B cell (primary cell): Measurements from ENCODE around the gene DAZAP1. TPM values are rescaled to one million over a fixed set of nuclear protein-coding genes. Genes with fewer than 3 reads are reported as not detected.
A peak's percentile ranks its signal among the peaks of the same experiment; 100 is the strongest.

Source experiments
- ATAC-seq: fragments of 200-7000 bp; cut with Tn5 transposase; one replicate; pipeline ENCODE4 v1.10.0; 2021; ENCODE audit warnings: low read depth, mild to moderate bottlenecking, moderate number of reproducible peaks, moderate library complexity
- CTCF ChIA-PET: fragments of 350-600 bp; sonication (Branson Sonifier 250); formaldehyde crosslinking; loops from one replicate; lab custom pipeline; 2021; ENCODE audit warnings: antibody characterized with exemption, inconsistent platforms; lab: Charles Lee
- POLR2A ChIA-PET: fragments of 350-600 bp; sonication (Branson Sonifier 250); formaldehyde crosslinking; loops from one replicate; lab custom pipeline; 2021; ENCODE audit warnings: antibody characterized with exemption; lab: Charles Lee
- DNase-seq: peaks from one replicate; pipeline ENCODE4 v3.0.0; 2013
- H2AFZ ChIP-seq: 2 replicates; pipeline ENCODE4 v1.6.1; 2012; ENCODE audit warnings: mild to moderate bottlenecking, low read depth, low read length; ENCODE audit not compliant: insufficient read depth, poor library complexity, severe bottlenecking
- H3K27ac ChIP-seq, 2 donors: 1 replicate in 1 of 2; 2 replicates in 1 of 2; pipeline ENCODE4 v1.5.1; 2012 to 2013; ENCODE audit warnings: low read length in 2 of 2, mild to moderate bottlenecking in 2 of 2, moderate library complexity in 1 of 2
- H3K27me3 ChIP-seq, 4 experiments: fragments of 200-600 bp in 1 of 4; sonication (generic) in 1 of 4; replicated peaks in 1 of 4; 1 replicate in 2 of 4; 2 replicates in 2 of 4; pipeline versions ENCODE4 v1.6.1 to v1.7.0; 2013 to 2016; ENCODE audit warnings: low read length in 3 of 4, mild to moderate bottlenecking in 2 of 4, mixed read lengths in 1 of 4, moderate library complexity in 1 of 4; ENCODE audit not compliant: insufficient read depth in 4 of 4, control insufficient read depth in 3 of 4; ENCODE audit errors: control extremely low read depth in 1 of 4
- H3K36me3 ChIP-seq, 2 experiments: replicated peaks in 1 of 2; 1 replicate in 1 of 2; 2 replicates in 1 of 2; pipeline versions ENCODE4 v1.6.1 to v1.7.1; 2013; ENCODE audit warnings: low read length in 1 of 2; ENCODE audit not compliant: insufficient read depth in 2 of 2, control insufficient read depth in 1 of 2; ENCODE audit errors: control extremely low read depth in 1 of 2, extremely low read depth in 1 of 2
- H3K4me1 ChIP-seq, 2 donors: fragments of 200-600 bp in 1 of 2; sonication (generic) in 1 of 2; 1 replicate in 1 of 2; 2 replicates in 1 of 2; pipeline versions ENCODE4 v1.5.1 to v1.6.1; 2013 to 2017; ENCODE audit warnings: low read length in 2 of 2; ENCODE audit not compliant: control insufficient read depth in 2 of 2, insufficient read depth in 2 of 2
- H3K4me2 ChIP-seq: replicated peaks from 2 replicates; pipeline ENCODE3; 2012; ENCODE audit warnings: mild to moderate bottlenecking, low read depth, low read length; ENCODE audit not compliant: poor library complexity, severe bottlenecking
- H3K4me3 ChIP-seq, 5 experiments: fragments of 200-600 bp in 1 of 5; sonication (generic) in 1 of 5; 1 replicate in 3 of 5; 2 replicates in 2 of 5; pipeline versions ENCODE4 v1.5.1 to v1.7.0; 2011 to 2016; ENCODE audit warnings: low read length in 4 of 5, mild to moderate bottlenecking in 4 of 5, low read depth in 2 of 5, control low read depth in 1 of 5, moderate library complexity in 1 of 5; ENCODE audit not compliant: insufficient read depth in 1 of 5; ENCODE audit errors: control extremely low read depth in 1 of 5, extremely low read depth in 1 of 5
- H3K79me2 ChIP-seq: fragments of 200-600 bp; sonication (generic); one replicate; pipeline ENCODE4 v1.6.0; 2016; ENCODE audit warnings: low read length; ENCODE audit not compliant: control insufficient read depth, insufficient read depth
- H3K9ac ChIP-seq: fragments of 200-600 bp; sonication (generic); 2 replicates; pipeline ENCODE4 v1.6.1; 2017; ENCODE audit warnings: mild to moderate bottlenecking, low read length, moderate library complexity
- H3K9me3 ChIP-seq, 3 donors: one replicate each; pipeline versions ENCODE4 v1.6.1 to v1.7.1; 2013; ENCODE audit warnings: low read length in 2 of 3; ENCODE audit not compliant: control insufficient read depth in 2 of 3, insufficient read depth in 1 of 3; ENCODE audit errors: control extremely low read depth in 1 of 3
- H4K20me1 ChIP-seq: 2 replicates; pipeline ENCODE4 v1.6.0; 2012; ENCODE audit warnings: mild to moderate bottlenecking, low read length; ENCODE audit not compliant: insufficient read depth, control insufficient read depth, poor library complexity, severe bottlenecking
- H3K27ac Mint-ChIP-seq: one replicate; pipeline ENCODE4 v1.8.0; 2021; ENCODE audit warnings: mixed read lengths
- H3K27me3 Mint-ChIP-seq: one replicate; pipeline ENCODE4 v1.8.0; 2021; ENCODE audit warnings: mixed read lengths
- H3K4me1 Mint-ChIP-seq: one replicate; pipeline ENCODE4 v1.8.0; 2021; ENCODE audit warnings: mixed read lengths
- H3K4me3 Mint-ChIP-seq: one replicate; pipeline ENCODE4 v1.8.0; 2021; ENCODE audit warnings: mixed read lengths
- H3K9me3 Mint-ChIP-seq: one replicate; pipeline ENCODE4 v1.8.0; 2022; ENCODE audit warnings: mixed read lengths; ENCODE audit not compliant: insufficient read depth
- CTCF ChIP-seq: fragments of 200-600 bp; IDR thresholded peaks from one replicate; pipeline ENCODE4 v1.8.0; 2022; ENCODE audit warnings: antibody characterized with exemption, mild to moderate bottlenecking
- EZH2 ChIP-seq: IDR thresholded peaks from 2 replicates; pipeline ENCODE4 v1.6.1; 2012; ENCODE audit warnings: borderline replicate concordance, low read depth, mild to moderate bottlenecking, moderate library complexity, low read length; ENCODE audit not compliant: insufficient read depth, poor library complexity, severe bottlenecking
- WGBS: methylation state at CpG from one replicate; pipeline ENCODE4 v1.1.5; 2013; ENCODE audit warnings: missing lambda C conversion rate; ENCODE audit not compliant: insufficient coverage; 5-methylcytosine and 5-hydroxymethylcytosine counted together
- intact Hi-C: fragments of 100-400 bp; cut with micrococcal nuclease; formaldehyde crosslinking; loops from one replicate; pipeline ENCODE4 v1.10.0; 2022
- polyA plus RNA-seq: library from polyadenylated mRNA; depleted of rRNA; stranded (reverse); fragments of >200 nt; gene quantifications from 2 replicates; pipeline ENCODE4 v1.2.3, GENCODE V29; 2012
- total RNA-seq, 2 donors: library from RNA; stranded (reverse); fragments of 120-200 nt in 1 of 2; gene quantifications; 1 replicate in 1 of 2; 2 replicates in 1 of 2; pipeline versions ENCODE4 v1.2.3 to v1.2.4, GENCODE V29; 2013 to 2022

DAZAP1 gene
- total and polyA plus RNA-seq, 2 donors (not counting 1 experiment from before 2014, with no cell fraction given): 54.8 to 125 TPM

GRCh38 chr19:1450735-1451731, 43.6 kb downstream of the DAZAP1 start:
- Mint-ChIP-seq H3K27ac (no peak overlapping the region), H3K9me3 (no peaks in the 10 kb centered on the region), H3K27me3 (peaks cover 49% of the 10 kb centered on the region), H3K4me1 (peaks cover 34% of the 10 kb centered on the region), H3K4me3 (peak overlapping the region; percentile 33)
- Histone ChIP-seq H3K27me3 (peaks cover 0 to 84% (median 56%) of the 10 kb centered on the region in 4 experiments), H3K27ac (no peak overlapping the region), H3K36me3 (no peaks in the 10 kb centered on the region), H3K4me3 (no peak overlapping the region), H3K4me2 (no peak overlapping the region), H3K4me1 (peaks cover 35 to 44% of the 10 kb centered on the region in 2 donors), H3K79me2 (no peaks in the 10 kb centered on the region), H3K9ac (no peak overlapping the region), H3K9me3 (peaks cover 0 to 52% (median 0%) of the 10 kb centered on the region in 3 donors), H2AFZ (no peak overlapping the region), H4K20me1 (peaks cover 15% of the 10 kb centered on the region)
- ChIA-PET CTCF (interaction anchor here (1.1 kb wide), 1 partner anchor 369 kb away, joined by 3 read pairs; no protein-coding TSS in a partner anchor), POLR2A (interaction anchor here (0.9 kb wide), 1 partner anchor 20 kb away, joined by 5 read pairs; no protein-coding TSS in a partner anchor)
- TF ChIP-seq CTCF: no peak
- no peak for TF ChIP-seq EZH2
- ATAC-seq (no peak), DNase-seq (no peak)
- intact Hi-C loops: no loop called here
- 59% methylated on average over 21 of the region's 22 CpGs for WGBS
